OCI-LY7 (cell line): Measurements from ENCODE around the gene CXCR6.

ENCODE experiments used
- EZH2phosphoT487 ChIP-seq: fragments of 200-600 bp; sonication (generic); IDR thresholded peaks from 2 replicates; pipeline ENCODE4 v1.6.1; 2018; ENCODE audit warnings: low read depth, borderline replicate concordance, mild to moderate bottlenecking, mixed run types, antibody characterized with exemption, low read length, moderate library complexity, mixed read lengths
- TF ChIP-seq, protein P1 (sequence below): fragments of 200-600 bp; sonication (generic); conservative IDR thresholded peaks from 2 replicates; pipeline ENCODE4 v1.5.1; 2014; ENCODE audit warnings: mild to moderate bottlenecking, antibody characterized with exemption, low read length, moderate library complexity, mixed read lengths

DNA sequence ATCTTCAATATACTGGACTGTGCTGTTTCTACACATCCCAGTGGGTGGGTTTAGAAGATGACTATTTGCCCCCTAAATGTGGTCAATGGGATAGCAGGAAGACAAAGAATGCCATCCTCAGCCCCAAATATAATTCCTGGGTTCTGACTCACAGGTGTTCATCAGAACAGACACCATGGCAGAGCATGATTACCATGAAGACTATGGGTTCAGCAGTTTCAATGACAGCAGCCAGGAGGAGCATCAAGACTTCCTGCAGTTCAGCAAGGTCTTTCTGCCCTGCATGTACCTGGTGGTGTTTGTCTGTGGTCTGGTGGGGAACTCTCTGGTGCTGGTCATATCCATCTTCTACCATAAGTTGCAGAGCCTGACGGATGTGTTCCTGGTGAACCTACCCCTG, 3.0 kb downstream of the CXCR6 start:
- TF ChIP-seq, protein P1, sequence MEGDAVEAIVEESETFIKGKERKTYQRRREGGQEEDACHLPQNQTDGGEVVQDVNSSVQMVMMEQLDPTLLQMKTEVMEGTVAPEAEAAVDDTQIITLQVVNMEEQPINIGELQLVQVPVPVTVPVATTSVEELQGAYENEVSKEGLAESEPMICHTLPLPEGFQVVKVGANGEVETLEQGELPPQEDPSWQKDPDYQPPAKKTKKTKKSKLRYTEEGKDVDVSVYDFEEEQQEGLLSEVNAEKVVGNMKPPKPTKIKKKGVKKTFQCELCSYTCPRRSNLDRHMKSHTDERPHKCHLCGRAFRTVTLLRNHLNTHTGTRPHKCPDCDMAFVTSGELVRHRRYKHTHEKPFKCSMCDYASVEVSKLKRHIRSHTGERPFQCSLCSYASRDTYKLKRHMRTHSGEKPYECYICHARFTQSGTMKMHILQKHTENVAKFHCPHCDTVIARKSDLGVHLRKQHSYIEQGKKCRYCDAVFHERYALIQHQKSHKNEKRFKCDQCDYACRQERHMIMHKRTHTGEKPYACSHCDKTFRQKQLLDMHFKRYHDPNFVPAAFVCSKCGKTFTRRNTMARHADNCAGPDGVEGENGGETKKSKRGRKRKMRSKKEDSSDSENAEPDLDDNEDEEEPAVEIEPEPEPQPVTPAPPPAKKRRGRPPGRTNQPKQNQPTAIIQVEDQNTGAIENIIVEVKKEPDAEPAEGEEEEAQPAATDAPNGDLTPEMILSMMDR, result no peak
- TF ChIP-seq EZH2phosphoT487, result no peak
